K562 (cell line): ENCODE measurements around the gene ERLEC1. TPM values are rescaled to one million over a fixed set of nuclear protein-coding genes. Genes with fewer than 3 reads are reported as not detected.
A peak's percentile ranks its signal among the peaks of the same experiment; 100 is the strongest.

Experiments used
- ATAC-seq: fragments of 200-7000 bp; cut with Tn5 transposase; 3 replicates; pipeline ENCODE4 v1.9.1; 2020; ENCODE audit warnings: moderate library complexity
- BruUV-seq: library from RNA; stranded (reverse); fragments of 400-500 nt; replicated peaks from 2 replicates; lab custom pipeline; 2021; lab: Mats Ljungman, UMichigan
- CTCF ChIA-PET: fragments of 300-600 bp; formaldehyde crosslinking; extraction: SDS; loops from one replicate; lab custom pipeline; 2021; ENCODE audit warnings: low intra/inter-chr PET ratio; lab: Yijun Ruan, JAX
- POLR2A ChIA-PET: fragments of 300-600, 350-650 bp; sonication (Branson Sonifier 250); formaldehyde crosslinking; extraction: SDS; loops from one replicate; lab custom pipeline; 2021; ENCODE audit warnings: antibody characterized with exemption, inconsistent platforms; lab: Yijun Ruan, JAX
- DNase-seq, 4 experiments: peaks; one replicate each; pipeline versions ENCODE4 v3.0.0 to v3.0.0-alpha.2; 2011 to 2018; ENCODE audit warnings: low spot score in 3 of 4, mixed read lengths in 3 of 4; ENCODE audit errors: extremely low read depth in 1 of 4
- FAIRE-seq: peaks from 2 replicates; lab custom pipeline; 2011; peaks lifted over from hg19 to GRCh38; lab: Jason Lieb, UNC
- H2AFZ ChIP-seq: 2 replicates; pipeline ENCODE4 v1.6.0; 2011; ENCODE audit warnings: low read depth, low read length, control low read depth, inconsistent platforms
- H3K27ac ChIP-seq: fragments of 200-600 bp; 3 replicates; pipeline ENCODE4 v1.8.0; 2011; ENCODE audit warnings: low read depth, mild to moderate bottlenecking, control low read depth, inconsistent platforms, low read length, moderate library complexity, mixed read lengths; ENCODE audit errors: extremely low read depth
- H3K27me3 ChIP-seq, 2 experiments: fragments of 300-600 bp in 1 of 2; 2 replicates in 1 of 2; 3 replicates in 1 of 2; pipeline versions ENCODE4 v1.6.0 to v1.8.0; 2011; ENCODE audit warnings: inconsistent platforms in 2 of 2, low read length in 2 of 2, mild to moderate bottlenecking in 1 of 2, mixed read lengths in 1 of 2, moderate library complexity in 1 of 2; ENCODE audit not compliant: control insufficient read depth in 2 of 2, insufficient read depth in 2 of 2
- H3K36me3 ChIP-seq: fragments of 300-600 bp; 3 replicates; pipeline ENCODE4 v1.8.0; 2011; ENCODE audit warnings: mild to moderate bottlenecking, low read length, inconsistent platforms; ENCODE audit not compliant: control insufficient read depth, insufficient read depth
- H3K4me1 ChIP-seq, 2 experiments: fragments of 200-600 bp in 1 of 2; replicated peaks in 1 of 2; 2 replicates in 1 of 2; 3 replicates in 1 of 2; pipeline versions ENCODE4 v1.5.1 to v1.8.0; 2011; ENCODE audit warnings: inconsistent platforms in 2 of 2, low read length in 2 of 2, mild to moderate bottlenecking in 1 of 2, mixed read lengths in 1 of 2, moderate library complexity in 1 of 2; ENCODE audit not compliant: control insufficient read depth in 2 of 2, insufficient read depth in 2 of 2
- H3K4me2 ChIP-seq: 2 replicates; pipeline ENCODE4 v1.6.1; 2011; ENCODE audit warnings: low read length, control low read depth, inconsistent platforms, mixed read lengths; ENCODE audit not compliant: insufficient read depth
- H3K4me3 ChIP-seq: fragments of 200-600 bp; sonication (generic), shearing (Covaris generic); 2 replicates; pipeline ENCODE4 v1.5.1; 2016; ENCODE audit warnings: control low read depth, inconsistent platforms
- H3K79me2 ChIP-seq: fragments of 200-600 bp; 3 replicates; pipeline ENCODE4 v1.8.0; 2011; ENCODE audit warnings: low read length, inconsistent platforms; ENCODE audit not compliant: control insufficient read depth, insufficient read depth
- H3K9ac ChIP-seq, 2 experiments: 2 replicates each; pipeline versions ENCODE4 v1.6.0 to v1.6.1; 2011; ENCODE audit warnings: low read depth in 2 of 2, low read length in 2 of 2, control low read depth in 1 of 2, inconsistent platforms in 1 of 2, mild to moderate bottlenecking in 1 of 2, mixed read lengths in 1 of 2; ENCODE audit not compliant: insufficient read depth in 1 of 2
- H3K9me1 ChIP-seq: one replicate; pipeline ENCODE4 v1.6.0; 2011; ENCODE audit warnings: inconsistent platforms, mild to moderate bottlenecking, low read length, moderate library complexity; ENCODE audit not compliant: control insufficient read depth, insufficient read depth
- H3K9me3 ChIP-seq: replicated peaks from 2 replicates; pipeline ENCODE4 v1.5.1; 2011; ENCODE audit warnings: low read depth, low read length, inconsistent platforms; ENCODE audit not compliant: control insufficient read depth, insufficient read depth
- H4K20me1 ChIP-seq: replicated peaks from 2 replicates; pipeline ENCODE4 v1.6.1; 2011; ENCODE audit warnings: low read length, inconsistent platforms, mixed read lengths; ENCODE audit not compliant: control insufficient read depth, insufficient read depth
- ARID1B ChIP-seq: fragments of 450-650 bp; IDR thresholded peaks from 2 replicates; pipeline ENCODE4 v1.6.1; 2016; ENCODE audit warnings: antibody characterized with exemption, mild to moderate bottlenecking, inconsistent platforms
- BDP1 ChIP-seq: IDR thresholded peaks from 3 replicates; pipeline ENCODE4 v1.6.1; 2011; ENCODE audit not compliant: insufficient read length, insufficient read depth
- COPS2 ChIP-seq: fragments of 450-650 bp; conservative IDR thresholded peaks from 2 replicates; pipeline ENCODE4 v1.6.1; 2016; ENCODE audit warnings: mild to moderate bottlenecking, moderate library complexity
- CTCF ChIP-seq, 3 experiments: IDR thresholded peaks in 2 of 3; conservative IDR thresholded peaks in 1 of 3; 2 replicates each; pipeline ENCODE4 v1.5.1; 2011 to 2012; ENCODE audit warnings: low read length in 3 of 3, mild to moderate bottlenecking in 3 of 3, control low read depth in 2 of 3, improper control_type of control experiment in 1 of 3, inconsistent platforms in 1 of 3, low read depth in 1 of 3, mixed read lengths in 1 of 3, moderate library complexity in 1 of 3; ENCODE audit not compliant: insufficient read depth in 2 of 3
- ESRRB ChIP-seq: fragments of 250-450 bp; sonication (Bioruptor Pico); IDR thresholded peaks from 2 replicates; pipeline ENCODE4 v1.5.0; 2020; ENCODE audit warnings: mild to moderate bottlenecking, moderate library complexity, borderline replicate concordance
- EZH2 ChIP-seq: IDR thresholded peaks from 2 replicates; pipeline ENCODE4 v1.6.1; 2012; ENCODE audit warnings: low read depth, mild to moderate bottlenecking, inconsistent platforms, low read length, borderline replicate concordance
- PCBP1 ChIP-seq: fragments of 200-400 bp; formaldehyde crosslinking; IDR thresholded peaks from 2 replicates; pipeline ENCODE4 v1.6.1; 2018; ENCODE audit warnings: mild to moderate bottlenecking, low read depth, low read length; ENCODE audit not compliant: poor library complexity, severe bottlenecking
- RAD21 ChIP-seq, 2 experiments: fragments of 250-450 bp in 1 of 2; fragments of 450-650 bp in 1 of 2; sonication (Bioruptor Pico) in 1 of 2; formaldehyde crosslinking in 1 of 2; IDR thresholded peaks in 1 of 2; conservative IDR thresholded peaks in 1 of 2; 2 replicates each; pipeline versions ENCODE4 v1.4.0 to v1.8.0; 2020 to 2022; ENCODE audit warnings: mild to moderate bottlenecking in 2 of 2, moderate library complexity in 1 of 2
- SMAD2 ChIP-seq: fragments of 150-350 bp; IDR thresholded peaks from 2 replicates; pipeline ENCODE4 v1.6.1; 2014; ENCODE audit warnings: low read depth, mild to moderate bottlenecking, low read length
- SRSF1 ChIP-seq: fragments of 200-400 bp; formaldehyde crosslinking; IDR thresholded peaks from 2 replicates; pipeline ENCODE4 v1.6.1; 2017; ENCODE audit warnings: mild to moderate bottlenecking, low read depth, low read length, moderate library complexity
- ZNF263 ChIP-seq: sonication (generic); formaldehyde crosslinking; IDR thresholded peaks from 2 replicates; pipeline ENCODE4 v1.8.0; 2022; ENCODE audit warnings: mild to moderate bottlenecking, missing genetic modification reagents, borderline replicate concordance
- ZNF311 ChIP-seq: fragments of 250-450 bp; sonication (Bioruptor Pico); IDR thresholded peaks from 2 replicates; pipeline ENCODE4 v1.4.0; 2020; ENCODE audit warnings: mild to moderate bottlenecking, moderate library complexity
- ZNF561 ChIP-seq: fragments of 450-650 bp; formaldehyde crosslinking; conservative IDR thresholded peaks from 2 replicates; pipeline ENCODE4 v1.4.0; 2020; ENCODE audit warnings: mild to moderate bottlenecking, moderate library complexity
- WGBS: fragments of 100-300 bp; shearing (Covaris generic); methylation state at CpG from one replicate; pipeline ENCODE4 v1.1.6; 2016; ENCODE audit warnings: low coverage, mixed read lengths; ENCODE audit not compliant: insufficient coverage; ENCODE audit errors: missing lambda C conversion rate; 5-methylcytosine and 5-hydroxymethylcytosine counted together
- in situ Hi-C: fragments of 300-500 bp; cut with MboI; formaldehyde crosslinking; loops from 4 replicates; pipeline ENCODE4 v1.15.0; 2018; ENCODE audit warnings: inconsistent platforms, mixed read lengths
- intact Hi-C: fragments of 100-400 bp; cut with micrococcal nuclease; formaldehyde crosslinking; loops from 2 replicates; pipeline ENCODE4 v1.14.2; 2022
- polyA plus RNA-seq, 8 experiments: library from polyadenylated mRNA; depleted of rRNA in 4 of 8; stranded (reverse) in 5 of 8; unstranded in 3 of 8; fragments of >200 nt; fragmentation: Nextera tagmentation in 2 of 8; fragmentation: Illumina TruSeq in 1 of 8; extraction: Ambion mirVana in 2 of 8; extraction: Trizol in 1 of 8; gene quantifications; 2 replicates each; pipeline versions ENCODE4 v1.2.1 to v1.2.3, GENCODE V29; 2011 to 2014; ENCODE audit warnings: inconsistent platforms in 1 of 8, missing spikeins in 1 of 8
- total RNA-seq, 7 experiments: library from RNA; depleted of rRNA in 6 of 7; stranded (reverse); fragments of >200 nt in 6 of 7; fragmentation: Illumina TruSeq in 2 of 7; extraction: Trizol in 2 of 7; gene quantifications; 2 replicates each; pipeline versions ENCODE4 v1.2.1 to v1.2.3, GENCODE V29; 2011 to 2021; ENCODE audit warnings: low replicate concordance in 1 of 7

Gene ERLEC1
- total and polyA plus RNA-seq, 9 of the 15 experiments (the other 6 are each of a cell fraction or from before 2014, with no cell fraction given) = 12.0 to 41.6 (median 30.6) TPM

GRCh38 chr2:53842891-53843290 lies 56.0 kb downstream of the ERLEC1 start:
- TF ChIP-seq COPS2 = no peak
- no peak for TF ChIP-seq PCBP1
- no peak for TF ChIP-seq ZNF561 (CRISPR knock-in tag)
- TF ChIP-seq BDP1 = no peak
- TF ChIP-seq SMAD2 = no peak
- TF ChIP-seq EZH2 = no peak
- TF ChIP-seq, all 486 proteins: peak for 0
- ChIA-PET CTCF (no interaction called here), POLR2A (no interaction called here)
- H3K4me1 ChIP-seq = no peaks in the 10 kb centered on the region; a peak in 2 of 5 replicates
- H3K27ac ChIP-seq = no peak overlapping the region
- no peaks in the 10 kb centered on the region for H3K79me2 ChIP-seq
- ATAC-seq (no peak), FAIRE-seq (no peak), DNase-seq (no peak)
- no peak overlapping the region for H3K4me3 ChIP-seq
- no peaks in the 10 kb centered on the region for H3K27me3 ChIP-seq
- intact Hi-C loops (no loop called here), in situ Hi-C loops (no loop called here)
- H3K9me3 ChIP-seq = no peaks in the 10 kb centered on the region
- no peak overlapping the region for H3K9ac ChIP-seq
- no peak overlapping the region for H2AFZ ChIP-seq
- no TSS peak for BruUV-seq
- H4K20me1 ChIP-seq = no peaks in the 10 kb centered on the region
- H3K9me1 ChIP-seq = no peaks in the 10 kb centered on the region
- 8% methylated on average over 3 of the region's 3 CpGs for WGBS
- H3K4me2 ChIP-seq = no peak overlapping the region
- H3K36me3 ChIP-seq = no peaks in the 10 kb centered on the region

DNA sequence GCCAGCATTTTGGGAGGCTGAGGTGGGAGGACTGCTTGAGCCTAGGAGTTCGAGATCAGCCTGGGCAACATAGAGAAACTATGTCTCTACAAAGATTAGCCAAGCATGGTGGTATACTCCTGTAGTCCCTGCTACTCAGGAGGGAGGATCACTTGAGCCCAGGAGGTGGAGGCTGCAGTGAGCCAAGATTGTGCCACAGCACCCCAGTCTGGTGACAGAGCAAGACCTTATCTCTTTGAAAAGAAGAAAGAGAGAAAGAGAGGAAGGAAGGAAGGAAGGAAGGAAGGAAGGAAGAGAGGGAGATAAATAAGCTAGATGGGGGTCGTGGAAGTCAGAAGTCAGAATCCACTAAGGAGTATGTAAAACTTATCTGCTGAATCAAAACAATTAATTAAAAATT lies 56.8 kb downstream of the ERLEC1 start:
- no peak overlapping the region for H3K4me3 ChIP-seq
- no peak overlapping the region for H2AFZ ChIP-seq
- ATAC-seq (peak; percentile 70), DNase-seq (peak in 1 of 4 experiments; percentile 20), FAIRE-seq (no peak)
- no peak overlapping the region for H3K27ac ChIP-seq
- no peak overlapping the region for H3K4me2 ChIP-seq
- no peaks in the 10 kb centered on the region for H3K9me3 ChIP-seq
- H3K36me3 ChIP-seq = no peaks in the 10 kb centered on the region
- intact Hi-C loops = no loop called here
- no peaks in the 10 kb centered on the region for H3K9me1 ChIP-seq
- no peaks in the 10 kb centered on the region for H3K27me3 ChIP-seq
- H3K4me1 ChIP-seq = no peaks in the 10 kb centered on the region; a peak in 2 of 5 replicates
- WGBS = 10% methylated on average over 1 of the region's 2 CpGs
- ChIA-PET POLR2A (no interaction called here), CTCF (no interaction called here)
- no TSS peak for BruUV-seq
- in situ Hi-C loops = no loop called here
- no peak overlapping the region for H3K9ac ChIP-seq
- H4K20me1 ChIP-seq = no peaks in the 10 kb centered on the region
- TF ChIP-seq ARID1B (peak; percentile 13; the same call in 1 of the 2 replicates), ZNF311 (CRISPR knock-in tag) (no peak), ZNF263 (peak; percentile 42; the same call in 1 of the 2 replicates), CTCF (IDR thresholded peaks at IDR 0.05 in 2 of 3, conservative IDR thresholded peaks at IDR 0.05 in 1 of 3; ENCODE audit: insufficient read depth in 2 of 3, low read depth in 1 of 3, low read length in 3 of 3) (peak in 1 of 3 experiments; percentile 10; a peak in 1 of 6 replicates), SRSF1 (no peak), RAD21 (CRISPR knock-in tag; conservative IDR thresholded peaks at IDR 0.05 in 1 of 2, IDR thresholded peaks at IDR 0.05 in 1 of 2) (peak in 1 of 2 experiments; percentile 37; a peak in 3 of 4 replicates), ESRRB (no peak)
- H3K79me2 ChIP-seq = no peaks in the 10 kb centered on the region
